ENCODE data around the gene SPATA3. TPM values are rescaled to one million over a fixed set of nuclear protein-coding genes. Genes with fewer than 3 reads are reported as not detected.

The SPATA3 gene
- total RNA-seq, 1 donor from 2014 or later = not detected

GRCh38 chr2:231037731-231038482 lies 42.0 kb downstream of the SPATA3 start:
- intact Hi-C loops (cut with DNase I) = no loop called here
- DNase-seq (ENCODE audit: low spot score) (no peak), ATAC-seq (peak; percentile 10)

DNA sequence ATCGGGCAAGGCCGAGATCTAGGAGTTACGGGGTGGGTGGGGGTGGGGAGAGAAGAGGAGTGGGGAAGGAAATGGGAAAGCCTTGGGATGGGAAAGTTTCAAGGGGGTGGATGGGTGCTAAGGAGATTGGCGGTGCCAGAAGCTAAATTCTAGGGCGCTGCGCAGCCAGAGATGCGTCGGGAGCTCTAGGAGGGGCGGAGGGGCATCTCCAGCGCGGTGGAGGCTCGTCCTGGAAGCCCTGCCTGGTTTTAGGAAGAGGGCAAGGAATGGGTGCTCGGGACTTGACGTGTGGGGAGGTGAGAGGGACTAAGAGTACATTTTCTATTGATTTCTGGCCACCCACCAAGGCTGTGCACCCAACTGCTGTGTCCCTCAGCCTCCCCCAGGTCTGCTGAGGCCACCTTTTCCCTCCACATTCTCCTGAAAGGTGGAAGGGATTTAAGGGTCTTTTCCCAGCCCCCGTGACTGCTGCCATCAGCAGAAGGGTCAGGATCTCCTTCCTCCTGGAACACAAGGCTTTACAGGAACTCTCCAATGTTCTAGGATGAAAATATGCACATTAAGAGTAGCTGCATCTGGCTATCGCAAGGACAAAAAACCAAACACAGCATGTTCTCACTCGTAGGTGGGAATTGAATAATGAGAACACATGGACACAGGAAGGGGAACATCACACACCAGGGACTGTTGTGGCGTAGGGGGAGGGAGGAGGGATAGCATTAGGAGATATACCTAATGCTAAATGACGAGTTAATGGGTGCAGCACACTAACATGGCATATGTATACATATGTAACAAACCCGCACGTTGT lies 42.8 kb downstream of the SPATA3 start:
- intact Hi-C loops (cut with DNase I) = no loop called here
- no peak for ATAC-seq
- DNase-seq (ENCODE audit: low spot score) = no peak

- DNase-seq (ENCODE audit: low spot score) = no peak
- intact Hi-C loops (cut with DNase I) = no loop called here
- ATAC-seq = no peak
These were observed 43.4 kb downstream of the SPATA3 start for GRCh38 chr2:231039294-231039664.

GRCh38 chr2:231039821-231040364 lies 44.0 kb downstream of the SPATA3 start:
- intact Hi-C loops (cut with DNase I) = no loop called here
- DNase-seq (ENCODE audit: low spot score) (no peak), ATAC-seq (no peak)

DNA sequence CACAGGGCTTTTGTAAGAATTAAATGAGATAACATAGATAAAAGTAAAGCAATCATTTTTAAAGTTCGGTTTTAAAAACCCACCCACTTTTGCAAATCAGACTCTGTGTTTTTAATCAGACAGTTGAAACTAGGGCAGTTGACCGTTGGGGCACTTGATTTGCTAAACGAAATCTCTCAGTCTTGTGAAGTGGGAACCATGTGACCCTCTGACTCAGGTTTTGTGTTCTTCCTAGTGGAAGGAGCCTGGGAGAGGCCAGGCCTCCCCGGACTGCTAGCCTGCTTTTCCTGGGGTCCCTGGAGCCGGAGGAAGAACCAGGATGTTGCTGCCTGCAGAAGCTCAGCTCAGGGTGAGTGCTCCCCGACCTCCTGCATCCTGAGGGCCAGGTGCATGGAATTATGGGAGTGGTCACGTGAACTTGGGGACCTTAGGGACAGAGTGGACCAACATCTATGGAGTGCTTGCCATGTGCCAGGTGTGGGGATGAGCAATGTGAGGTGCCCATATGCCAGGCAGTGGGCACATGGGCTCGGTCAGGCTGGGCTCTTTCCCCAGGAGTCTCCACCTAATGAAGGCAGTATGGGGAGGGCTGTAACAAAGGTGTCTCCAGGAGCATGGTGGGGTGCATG lies 45.3 kb downstream of the SPATA3 start:
- DNase-seq (ENCODE audit: low spot score) = no peak
- no peak for ATAC-seq
- intact Hi-C loops (cut with DNase I) = no loop called here

DNA sequence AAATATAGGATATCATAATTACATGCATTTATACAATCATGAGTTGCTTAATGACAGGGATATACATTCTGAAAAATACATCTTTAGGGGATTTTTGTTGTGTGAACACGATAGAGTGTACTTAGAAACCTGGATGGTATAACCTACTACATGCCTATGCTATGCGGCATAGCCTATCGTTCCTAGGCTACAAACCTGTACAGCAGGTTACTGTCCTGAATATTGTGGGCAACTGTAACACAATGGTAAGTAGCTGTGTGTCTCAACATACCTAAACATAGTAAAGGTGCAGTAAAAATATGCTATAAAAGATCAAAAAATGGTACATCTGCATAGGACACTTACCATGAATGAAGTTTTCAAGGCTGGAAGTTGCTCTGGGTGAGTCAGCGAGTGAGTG lies 47.9 kb downstream of the SPATA3 start:
- DNase-seq (ENCODE audit: low spot score) (no peak), ATAC-seq (no peak)
- intact Hi-C loops (cut with DNase I) = no loop called here

DNA sequence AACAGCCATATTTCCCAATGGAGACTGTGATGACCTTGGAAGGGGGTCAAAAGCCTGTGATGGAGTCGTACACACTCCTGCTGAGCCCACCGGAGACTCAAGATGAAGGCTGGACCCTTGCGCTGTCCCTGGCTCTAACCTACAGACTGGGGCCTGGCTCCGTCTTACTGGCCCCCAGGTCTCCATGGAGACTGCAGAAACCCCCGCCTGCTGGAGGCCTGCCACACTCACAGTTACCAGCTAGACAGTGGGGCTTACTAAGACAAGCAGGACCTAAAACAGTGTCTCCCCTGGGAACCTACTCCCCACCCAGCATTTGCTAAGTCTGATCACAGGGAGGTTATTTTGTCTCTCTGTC lies 51.0 kb downstream of the SPATA3 start:
- ATAC-seq (no peak), DNase-seq (ENCODE audit: low spot score) (no peak)
- intact Hi-C loops (cut with DNase I) = no loop called here

- intact Hi-C loops (cut with DNase I) = no loop called here
- ATAC-seq (peak; percentile 88), DNase-seq (ENCODE audit: low spot score) (no peak)
These were observed 51.5 kb downstream of the SPATA3 start for GRCh38 chr2:231047274-231047922.

DNA sequence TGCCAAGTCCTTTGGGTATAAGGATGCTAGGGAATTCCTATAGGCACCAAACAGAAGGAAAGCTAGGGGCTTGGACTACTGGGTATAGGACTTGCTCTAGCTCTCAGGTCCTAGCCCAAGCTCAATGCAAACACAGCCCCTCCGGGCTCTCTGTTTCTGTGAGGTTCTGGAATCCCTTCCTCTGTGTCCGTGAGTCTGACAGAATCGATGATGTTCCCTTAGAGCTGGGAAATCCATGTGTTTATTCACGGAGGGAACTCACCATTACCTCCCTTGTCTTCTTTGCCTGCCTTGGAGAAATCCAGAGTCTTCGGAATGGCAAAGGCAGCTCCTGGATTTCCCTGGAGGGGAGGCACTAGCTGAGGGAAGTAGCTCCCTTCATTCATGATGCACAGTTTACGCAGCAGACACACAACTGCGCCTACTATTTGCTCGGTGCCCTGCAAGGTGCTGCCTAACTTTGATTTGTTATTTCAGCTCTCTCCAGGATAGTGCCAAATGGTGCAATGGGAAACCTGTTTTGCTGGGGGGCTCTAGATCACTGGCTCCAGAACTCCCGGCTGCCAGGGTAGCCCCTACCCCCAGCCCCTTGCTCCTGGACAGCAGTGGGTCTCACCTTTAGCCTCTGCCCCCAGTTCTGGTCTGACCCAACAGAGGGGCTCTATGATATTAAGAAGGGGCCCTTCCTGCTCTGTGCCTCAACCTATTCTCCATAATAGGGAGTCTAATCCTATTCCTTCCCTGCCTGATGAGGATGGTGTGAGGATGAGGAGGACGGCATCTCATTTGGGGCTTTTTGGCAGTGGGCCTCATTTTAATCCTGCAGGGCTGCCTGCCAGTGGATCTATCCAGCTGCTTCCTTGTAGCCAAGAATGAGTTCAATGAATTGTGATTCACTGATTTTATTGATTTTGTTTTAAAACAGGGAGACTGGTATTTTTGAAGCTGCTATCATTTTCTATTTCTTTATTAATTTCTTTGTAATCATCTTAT lies 52.3 kb downstream of the SPATA3 start:
- intact Hi-C loops (cut with DNase I) = no loop called here
- no peak for ATAC-seq
- no peak for DNase-seq (ENCODE audit: low spot score)

- DNase-seq (ENCODE audit: low spot score) (no peak), ATAC-seq (no peak)
- intact Hi-C loops (cut with DNase I) = no loop called here
These were observed 53.5 kb downstream of the SPATA3 start for GRCh38 chr2:231049286-231050017.

DNA sequence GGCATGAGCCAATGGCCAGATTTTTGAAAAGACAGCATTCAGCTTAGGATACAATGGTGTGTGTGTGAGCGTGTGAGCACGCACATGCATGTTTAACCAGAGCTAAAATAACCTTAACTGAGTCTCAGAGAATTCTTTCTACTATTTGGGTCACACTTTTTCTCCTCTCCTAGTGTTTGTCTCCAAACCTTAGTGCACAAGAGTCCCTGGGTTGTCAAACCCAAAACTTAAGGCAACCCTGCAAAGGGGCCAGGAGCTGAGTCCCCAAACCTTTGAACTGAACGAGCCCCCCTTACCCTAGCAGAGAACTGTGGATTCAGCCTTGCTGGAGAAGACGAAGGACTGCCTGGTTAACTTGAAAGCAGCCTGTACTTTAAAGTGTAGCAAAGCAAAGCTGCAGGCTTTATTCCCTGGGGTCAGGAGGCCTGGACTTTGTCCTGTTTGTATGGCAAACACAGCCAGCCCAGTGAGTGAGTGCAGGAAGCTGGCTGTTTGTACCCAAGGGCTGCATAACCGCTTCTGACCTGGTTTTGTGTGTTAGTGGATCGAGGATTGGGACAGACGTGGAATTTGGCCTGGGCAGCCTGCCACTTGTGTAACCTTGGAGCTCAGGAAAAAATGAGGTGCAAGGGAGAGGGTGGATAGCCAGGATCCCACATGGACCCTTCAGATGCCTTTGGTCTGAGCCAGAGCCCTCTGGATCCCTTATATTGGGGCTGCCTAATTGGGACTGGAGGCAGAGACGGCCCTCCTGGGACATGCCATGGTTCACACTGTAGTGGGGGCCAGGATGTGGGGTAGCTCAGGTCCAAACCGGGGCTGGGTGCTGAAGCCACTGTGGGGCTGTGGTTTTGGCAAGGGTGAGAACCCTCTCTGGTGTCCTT lies 54.3 kb downstream of the SPATA3 start:
- intact Hi-C loops (cut with DNase I) = no loop called here
- ATAC-seq (no peak), DNase-seq (ENCODE audit: low spot score) (no peak)

- ATAC-seq (no peak), DNase-seq (ENCODE audit: low spot score) (no peak)
- intact Hi-C loops (cut with DNase I) = no loop called here
These were observed 55.2 kb downstream of the SPATA3 start for GRCh38 chr2:231051116-231051515.

DNA sequence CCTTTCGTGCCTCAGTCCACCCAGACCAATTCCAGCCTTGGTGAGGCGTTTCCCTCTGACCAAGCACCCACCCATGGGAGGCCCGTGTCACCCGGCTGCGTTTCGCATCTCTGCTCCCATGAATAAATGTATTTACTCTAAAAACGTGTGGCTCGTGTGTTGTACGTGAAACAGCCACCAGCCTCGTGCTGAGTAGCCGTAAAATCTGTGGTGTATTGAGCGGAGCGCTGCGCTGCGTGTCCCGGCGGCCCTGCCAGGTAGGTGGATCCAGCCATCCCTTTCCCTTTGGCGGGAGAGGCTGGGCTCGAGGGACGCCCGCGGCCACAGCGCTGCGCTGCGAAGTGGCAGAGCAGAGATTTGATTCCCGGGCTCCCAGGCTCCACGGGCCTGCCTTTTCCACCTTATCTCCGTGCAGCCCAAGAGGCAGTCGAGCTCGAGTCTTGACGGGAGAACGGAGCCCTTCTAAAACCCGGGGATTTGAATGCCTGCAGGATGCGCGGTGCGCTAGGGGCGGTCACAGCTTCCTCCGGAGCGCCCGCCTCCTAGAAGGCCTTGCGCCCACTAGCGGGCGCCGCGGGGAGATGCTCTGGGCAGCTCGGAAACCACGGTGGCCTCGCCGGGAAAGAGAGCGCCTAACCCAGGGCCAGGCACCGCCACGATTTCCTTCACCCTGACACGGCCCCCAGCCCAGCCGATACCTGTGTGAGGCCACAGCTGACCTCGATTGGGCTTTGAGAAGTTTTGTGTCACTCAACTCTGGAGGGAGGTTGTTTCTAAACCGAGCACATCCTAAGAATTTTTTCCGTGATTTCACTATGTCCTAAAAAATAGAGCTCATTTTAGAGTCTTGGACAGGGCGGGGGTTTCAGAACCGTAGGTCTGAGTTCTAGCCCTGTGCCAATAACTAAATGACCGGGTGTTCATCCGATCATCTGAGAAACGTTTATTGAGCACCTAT lies 56.9 kb downstream of the SPATA3 start:
- intact Hi-C loops (cut with DNase I) = no loop called here
- ATAC-seq = peak; percentile 86
- DNase-seq (ENCODE audit: low spot score) = peak; percentile 86

DNA sequence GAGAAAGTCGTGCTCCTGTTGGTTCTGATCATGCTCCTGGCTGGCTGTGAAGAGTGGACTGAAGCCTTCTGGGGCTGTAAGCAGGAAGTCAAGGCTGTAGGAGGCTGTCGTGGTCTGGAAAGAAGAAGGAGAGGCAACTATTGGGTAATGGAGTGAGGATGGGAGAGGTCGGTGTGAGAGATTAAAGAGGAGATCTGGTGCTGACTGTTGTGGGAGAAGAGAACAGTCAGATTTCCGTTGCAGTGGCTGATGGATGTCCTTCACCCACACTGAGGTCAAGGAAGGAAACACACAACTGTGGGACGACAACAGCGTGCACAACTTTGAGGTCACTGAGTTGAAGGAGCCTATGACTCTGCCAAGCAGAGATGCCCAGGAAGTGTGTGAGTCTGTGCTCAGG lies 57.9 kb downstream of the SPATA3 start:
- no peak for ATAC-seq
- no peak for DNase-seq (ENCODE audit: low spot score)
- intact Hi-C loops (cut with DNase I) = no loop called here

All from sciatic nerve (tissue), 2 donors.